HL-60 (cell line): Measurements from ENCODE around the gene ZRANB1.
A peak's percentile ranks its signal among the peaks of the same experiment; 100 is the strongest.

Experiments
- DNase-seq, 2 experiments: peaks; one replicate each; pipeline ENCODE4 v3.0.0-alpha.2; 2010 to 2020; ENCODE audit warnings: low read depth in 1 of 2, low spot score in 1 of 2
- H3K27ac ChIP-seq: fragments of 250-450 bp; sonication (Bioruptor Pico); replicated peaks from 2 replicates; pipeline ENCODE4 v1.5.1; 2020; ENCODE audit warnings: mild to moderate bottlenecking, moderate library complexity
- H3K27me3 ChIP-seq: fragments of 250-450 bp; sonication (Bioruptor Pico); 2 replicates; pipeline ENCODE4 v1.5.1; 2021; ENCODE audit warnings: mild to moderate bottlenecking, moderate library complexity; ENCODE audit not compliant: insufficient read depth, poor library complexity, severe bottlenecking
- H3K4me3 ChIP-seq: replicated peaks from 2 replicates; pipeline ENCODE4 v1.5.1; 2011; ENCODE audit warnings: mild to moderate bottlenecking, control low read depth, low read length; ENCODE audit not compliant: insufficient read depth
- CTCF ChIP-seq: IDR thresholded peaks from one replicate; pipeline ENCODE4 v1.5.1; 2011; ENCODE audit warnings: low read length, control low read depth, inconsistent platforms; ENCODE audit not compliant: insufficient read depth
- GABPA ChIP-seq: IDR thresholded peaks from 2 replicates; pipeline ENCODE4 v1.6.1; 2012; ENCODE audit warnings: low read depth
- POLR2AphosphoS5 ChIP-seq: IDR thresholded peaks from 2 replicates; pipeline ENCODE4 v1.6.1; 2012; ENCODE audit warnings: low read depth
- SPI1 ChIP-seq: IDR thresholded peaks from 2 replicates; pipeline ENCODE4 v1.6.1; 2012; ENCODE audit warnings: low read depth, mild to moderate bottlenecking, borderline replicate concordance
- TF ChIP-seq, protein P1 (sequence below): IDR thresholded peaks from 2 replicates; pipeline ENCODE4 v1.6.1; 2012; ENCODE audit warnings: low read depth; ENCODE audit not compliant: insufficient replicate concordance

ZRANB1 gene

GRCh38 chr10:124996127-124996853, 54.4 kb downstream of the ZRANB1 start:
- TF ChIP-seq CTCF = no peak
- TF ChIP-seq GABPA = no peak
- TF ChIP-seq, protein P1, sequence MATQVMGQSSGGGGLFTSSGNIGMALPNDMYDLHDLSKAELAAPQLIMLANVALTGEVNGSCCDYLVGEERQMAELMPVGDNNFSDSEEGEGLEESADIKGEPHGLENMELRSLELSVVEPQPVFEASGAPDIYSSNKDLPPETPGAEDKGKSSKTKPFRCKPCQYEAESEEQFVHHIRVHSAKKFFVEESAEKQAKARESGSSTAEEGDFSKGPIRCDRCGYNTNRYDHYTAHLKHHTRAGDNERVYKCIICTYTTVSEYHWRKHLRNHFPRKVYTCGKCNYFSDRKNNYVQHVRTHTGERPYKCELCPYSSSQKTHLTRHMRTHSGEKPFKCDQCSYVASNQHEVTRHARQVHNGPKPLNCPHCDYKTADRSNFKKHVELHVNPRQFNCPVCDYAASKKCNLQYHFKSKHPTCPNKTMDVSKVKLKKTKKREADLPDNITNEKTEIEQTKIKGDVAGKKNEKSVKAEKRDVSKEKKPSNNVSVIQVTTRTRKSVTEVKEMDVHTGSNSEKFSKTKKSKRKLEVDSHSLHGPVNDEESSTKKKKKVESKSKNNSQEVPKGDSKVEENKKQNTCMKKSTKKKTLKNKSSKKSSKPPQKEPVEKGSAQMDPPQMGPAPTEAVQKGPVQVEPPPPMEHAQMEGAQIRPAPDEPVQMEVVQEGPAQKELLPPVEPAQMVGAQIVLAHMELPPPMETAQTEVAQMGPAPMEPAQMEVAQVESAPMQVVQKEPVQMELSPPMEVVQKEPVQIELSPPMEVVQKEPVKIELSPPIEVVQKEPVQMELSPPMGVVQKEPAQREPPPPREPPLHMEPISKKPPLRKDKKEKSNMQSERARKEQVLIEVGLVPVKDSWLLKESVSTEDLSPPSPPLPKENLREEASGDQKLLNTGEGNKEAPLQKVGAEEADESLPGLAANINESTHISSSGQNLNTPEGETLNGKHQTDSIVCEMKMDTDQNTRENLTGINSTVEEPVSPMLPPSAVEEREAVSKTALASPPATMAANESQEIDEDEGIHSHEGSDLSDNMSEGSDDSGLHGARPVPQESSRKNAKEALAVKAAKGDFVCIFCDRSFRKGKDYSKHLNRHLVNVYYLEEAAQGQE = no peak
- no peak for TF ChIP-seq SPI1
- no peak for TF ChIP-seq POLR2AphosphoS5
- Histone ChIP-seq H3K27ac (no peak overlapping the region), H3K27me3 (no peaks in the 10 kb centered on the region), H3K4me3 (no peak overlapping the region)
- DNase-seq = no peak

DNA sequence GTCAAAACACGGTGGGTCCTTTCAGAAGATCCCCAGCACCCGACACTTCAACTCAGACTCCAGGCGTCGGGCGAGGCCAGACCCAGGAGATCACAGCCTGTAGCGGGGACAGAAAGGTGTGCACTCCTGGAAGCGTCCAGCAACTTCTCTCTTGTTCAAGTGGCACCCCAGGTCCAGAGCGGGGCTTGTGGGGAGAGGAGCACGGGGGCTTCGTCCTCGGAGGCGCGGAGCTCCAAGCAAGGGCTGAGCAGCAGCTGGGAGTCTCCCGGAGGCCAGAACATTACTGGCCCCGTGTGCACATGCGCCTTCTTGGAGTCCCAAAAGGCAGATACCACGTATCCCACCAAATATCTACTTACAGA, 54.9 kb downstream of the ZRANB1 start:
- H3K4me3 ChIP-seq = no peak overlapping the region
- H3K27ac ChIP-seq = no peak overlapping the region
- TF ChIP-seq POLR2AphosphoS5 (peak; percentile 9; the same call in 1 of the 2 replicates), CTCF (no peak)
- no peaks in the 10 kb centered on the region for H3K27me3 ChIP-seq
- DNase-seq = no peak

DNA sequence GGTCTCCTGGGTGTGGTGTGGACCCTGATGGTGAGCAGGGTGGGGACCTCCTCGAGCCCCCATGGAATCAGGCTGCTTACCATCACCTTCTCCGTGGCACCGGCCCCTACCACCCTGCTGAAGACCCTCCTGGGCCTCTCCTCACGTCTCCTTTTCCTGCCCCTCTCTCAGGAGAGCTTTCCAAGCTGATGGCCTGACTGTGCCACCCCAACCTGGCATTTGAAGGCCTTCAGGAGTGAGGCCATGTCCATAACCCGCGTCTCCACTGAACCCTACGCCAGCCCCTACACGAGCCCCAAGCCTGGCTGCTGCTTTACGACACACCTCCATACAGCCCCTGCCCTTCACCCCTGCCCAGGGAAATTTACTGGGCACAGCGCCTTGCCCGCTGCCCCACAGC, 55.4 kb downstream of the ZRANB1 start:
- TF ChIP-seq GABPA = no peak
- TF ChIP-seq CTCF = no peak
- TF ChIP-seq SPI1 = no peak
- no peak for TF ChIP-seq POLR2AphosphoS5
- TF ChIP-seq, protein P1 = no peak
- H3K4me3 ChIP-seq = no peak overlapping the region
- no peak overlapping the region for H3K27ac ChIP-seq
- no peak for DNase-seq
- H3K27me3 ChIP-seq = no peaks in the 10 kb centered on the region
